ENCODE data around the gene SSNA1.

SSNA1 gene

DNA sequence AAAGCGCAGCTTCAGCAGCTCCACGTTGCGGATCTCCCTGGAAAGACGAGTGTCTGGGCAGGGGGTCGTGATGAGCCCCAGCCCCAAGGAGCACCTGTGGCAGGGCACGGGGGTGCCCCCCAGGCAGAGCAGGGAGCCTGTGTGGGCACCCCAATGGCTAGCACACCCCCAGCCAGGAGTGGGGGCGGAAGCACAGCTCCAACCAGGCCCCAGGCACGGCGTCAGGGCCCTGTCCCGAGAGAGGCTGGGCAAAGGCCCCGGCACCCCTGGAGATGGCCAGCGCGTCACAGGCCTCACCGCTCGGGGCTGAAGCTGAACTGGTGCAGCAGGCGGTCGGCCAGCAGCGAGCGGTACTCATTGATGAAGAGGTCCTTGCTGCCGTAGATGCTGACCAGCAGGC lies 8.0 kb upstream of the SSNA1 start:
- Mint-ChIP-seq H3K27me3 (no peaks in the 10 kb centered on the region), H3K27ac (no peak overlapping the region), H3K4me1 (peaks cover 12% of the 10 kb centered on the region), H3K9me3 (no peaks in the 10 kb centered on the region), H3K36me3 (peaks cover 29% of the 10 kb centered on the region), H3K4me3 (no peak overlapping the region)
- no peak for DNase-seq (ENCODE audit: low spot score in 2 of 2)
- ATAC-seq (ENCODE audit: low read depth): no peak

DNA sequence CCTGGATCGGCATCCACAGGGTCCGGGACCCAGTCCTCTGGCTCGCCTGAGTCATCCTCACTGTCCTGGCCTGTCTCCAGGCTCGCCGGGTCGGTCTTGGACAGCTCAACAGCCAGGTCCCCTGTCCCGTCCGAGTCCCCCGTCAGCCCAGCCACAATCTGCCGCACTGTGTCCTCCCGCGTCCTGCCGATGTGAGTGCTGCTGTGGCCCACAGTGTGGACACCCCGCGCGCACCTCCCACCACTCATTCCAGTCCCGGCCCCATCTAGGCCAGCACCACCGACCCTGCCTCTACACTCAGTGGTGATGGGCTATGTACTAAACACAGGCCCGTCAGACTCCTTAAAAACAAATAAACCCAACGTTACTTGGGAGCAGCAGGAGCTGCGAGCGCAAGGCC lies 6.8 kb upstream of the SSNA1 start:
- no peaks in the 10 kb centered on the region for H3K9me3 Mint-ChIP-seq
- H3K4me3 Mint-ChIP-seq: no peak overlapping the region
- H3K4me1 Mint-ChIP-seq: peaks cover 6% of the 10 kb centered on the region
- peaks cover 29% of the 10 kb centered on the region for H3K36me3 Mint-ChIP-seq
- DNase-seq (ENCODE audit: low spot score in 2 of 2) (no peak), ATAC-seq (ENCODE audit: low read depth) (no peak)
- no peaks in the 10 kb centered on the region for H3K27me3 Mint-ChIP-seq
- H3K27ac Mint-ChIP-seq: no peak overlapping the region

DNA sequence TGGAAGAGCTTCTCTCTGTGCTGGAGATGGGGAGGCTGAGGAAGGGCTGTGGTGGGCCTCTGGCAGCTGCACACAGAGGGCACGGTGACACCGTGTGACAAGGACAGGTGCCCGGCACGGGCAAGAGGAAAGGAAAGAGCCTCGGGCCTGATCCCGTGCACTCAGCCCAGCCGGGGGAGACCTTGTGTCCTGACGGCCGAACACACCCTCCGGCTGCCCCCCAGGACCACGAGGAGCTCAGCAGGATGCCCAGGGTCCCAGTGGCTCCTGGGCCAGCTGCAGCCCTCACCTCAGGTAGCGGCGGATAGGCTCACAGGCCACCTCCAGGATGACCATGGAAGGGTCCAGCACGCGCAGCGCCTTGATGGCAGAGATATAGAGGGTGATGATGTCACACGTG lies 5.6 kb upstream of the SSNA1 start:
- Mint-ChIP-seq H3K9me3 (no peaks in the 10 kb centered on the region), H3K4me1 (peaks cover 13% of the 10 kb centered on the region), H3K4me3 (no peak overlapping the region)

DNA sequence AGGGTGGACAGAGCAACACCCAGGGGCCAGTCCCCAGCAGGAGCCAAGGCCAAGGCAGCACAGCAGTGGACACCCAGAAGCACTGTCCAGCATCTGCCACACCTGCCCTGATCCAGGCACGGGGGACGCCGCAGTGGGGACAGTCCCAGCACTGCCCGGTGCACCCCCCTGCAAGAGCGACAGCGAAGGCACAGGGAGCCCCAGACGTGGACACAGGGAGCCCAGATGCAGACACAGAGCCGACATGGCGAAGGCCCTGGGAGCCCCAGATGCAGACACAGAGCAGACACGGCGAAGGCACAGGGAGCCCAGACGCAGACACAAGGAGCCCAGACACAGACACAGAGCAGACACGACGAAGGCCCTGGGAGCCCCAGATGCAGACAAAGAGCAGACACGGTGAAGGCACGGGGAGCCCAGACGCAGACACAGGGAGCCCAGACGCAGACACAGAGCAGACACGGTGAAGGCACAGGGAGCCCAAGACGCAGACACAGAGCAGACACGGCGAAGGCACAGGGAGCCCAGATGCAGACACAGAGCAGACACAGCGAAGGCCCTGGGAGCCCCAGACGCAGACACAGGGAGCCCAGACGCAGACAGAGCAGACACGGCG lies 4.4 kb upstream of the SSNA1 start:
- Mint-ChIP-seq H3K27me3 (no peaks in the 10 kb centered on the region), H3K36me3 (peaks cover 23% of the 10 kb centered on the region), H3K4me3 (no peak overlapping the region), H3K9me3 (no peaks in the 10 kb centered on the region), H3K4me1 (peaks cover 15% of the 10 kb centered on the region), H3K27ac (no peak overlapping the region)
- ATAC-seq (ENCODE audit: low read depth) (no peak), DNase-seq (ENCODE audit: low spot score in 2 of 2) (no peak)

More for the DNA sequence above, 5.6 kb upstream of the SSNA1 start:
- no peak for ATAC-seq (ENCODE audit: low read depth)
- no peak for DNase-seq (ENCODE audit: low spot score in 2 of 2)
- no peaks in the 10 kb centered on the region for H3K27me3 Mint-ChIP-seq
- H3K36me3 Mint-ChIP-seq: peaks cover 24% of the 10 kb centered on the region
- H3K27ac Mint-ChIP-seq: no peak overlapping the region

DNA sequence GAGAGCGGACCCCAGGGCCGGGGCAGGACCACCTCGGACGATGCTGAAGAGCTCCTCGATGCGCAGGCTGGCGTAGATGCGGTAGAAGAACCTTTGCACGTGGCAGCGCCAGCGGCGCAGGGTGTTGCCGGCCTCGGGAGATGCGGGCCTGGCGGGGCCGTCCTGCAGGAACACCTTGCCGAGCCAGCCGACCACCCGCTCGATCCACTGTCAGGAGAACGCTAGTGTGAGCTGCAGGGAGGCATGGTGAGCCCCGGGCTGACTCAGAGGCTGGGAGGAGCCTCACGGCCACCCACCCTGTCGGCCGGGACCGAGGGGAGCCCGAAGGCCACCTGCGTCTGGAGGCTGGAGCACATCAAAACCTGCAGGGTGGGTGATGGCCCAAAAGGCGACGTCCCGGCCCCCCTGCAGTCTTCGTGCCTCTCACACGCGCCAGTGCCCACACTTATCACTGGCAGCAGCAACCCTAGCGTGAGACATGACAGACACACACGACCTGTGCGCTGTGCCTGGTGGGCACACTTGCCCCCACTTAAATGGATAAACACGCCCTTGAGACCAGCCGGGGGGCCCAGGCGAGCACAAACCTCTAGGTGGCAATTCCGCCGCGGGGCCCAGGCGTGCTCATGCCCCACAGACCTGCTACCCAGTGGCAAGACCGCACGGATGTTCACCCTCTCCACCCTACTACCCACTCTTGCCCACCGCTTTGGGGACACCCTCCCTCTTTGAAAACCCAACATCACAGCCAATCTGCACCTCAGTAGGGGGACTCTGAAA lies 3.4 kb upstream of the SSNA1 start:
- DNase-seq (ENCODE audit: low spot score in 2 of 2): no peak
- H3K9me3 Mint-ChIP-seq: no peaks in the 10 kb centered on the region
- ATAC-seq (ENCODE audit: low read depth): no peak
- no peaks in the 10 kb centered on the region for H3K27me3 Mint-ChIP-seq
- peaks cover 20% of the 10 kb centered on the region for H3K4me1 Mint-ChIP-seq
- no peak overlapping the region for H3K4me3 Mint-ChIP-seq
- H3K27ac Mint-ChIP-seq: no peak overlapping the region
- peaks cover 17% of the 10 kb centered on the region for H3K36me3 Mint-ChIP-seq

DNA sequence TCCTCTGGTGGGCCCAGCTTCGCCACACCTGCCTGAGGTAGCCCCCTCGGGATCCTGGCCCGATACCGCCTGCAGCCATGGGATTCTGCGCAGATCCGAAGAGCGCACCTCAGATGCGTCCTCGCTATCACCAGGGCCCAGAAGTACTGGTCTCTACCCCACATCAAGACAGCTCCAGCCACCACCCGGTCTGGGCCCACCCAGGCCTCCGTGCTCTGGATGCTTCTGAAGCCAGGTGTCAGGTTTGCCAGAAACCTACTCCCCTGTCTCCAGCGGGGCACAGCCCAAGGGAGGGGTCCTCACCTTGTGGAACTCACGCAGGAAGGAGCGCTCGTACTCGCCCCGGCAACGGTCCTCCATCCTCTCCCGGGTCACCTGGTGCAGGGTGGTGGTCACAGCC lies 2.6 kb upstream of the SSNA1 start:
- peaks cover 20% of the 10 kb centered on the region for H3K4me1 Mint-ChIP-seq
- no peak overlapping the region for H3K27ac Mint-ChIP-seq
- peaks cover 20% of the 10 kb centered on the region for H3K36me3 Mint-ChIP-seq
- ATAC-seq (ENCODE audit: low read depth) (no peak), DNase-seq (ENCODE audit: low spot score in 2 of 2) (no peak)
- no peaks in the 10 kb centered on the region for H3K9me3 Mint-ChIP-seq
- H3K27me3 Mint-ChIP-seq: no peaks in the 10 kb centered on the region
- H3K4me3 Mint-ChIP-seq: no peak overlapping the region

DNA sequence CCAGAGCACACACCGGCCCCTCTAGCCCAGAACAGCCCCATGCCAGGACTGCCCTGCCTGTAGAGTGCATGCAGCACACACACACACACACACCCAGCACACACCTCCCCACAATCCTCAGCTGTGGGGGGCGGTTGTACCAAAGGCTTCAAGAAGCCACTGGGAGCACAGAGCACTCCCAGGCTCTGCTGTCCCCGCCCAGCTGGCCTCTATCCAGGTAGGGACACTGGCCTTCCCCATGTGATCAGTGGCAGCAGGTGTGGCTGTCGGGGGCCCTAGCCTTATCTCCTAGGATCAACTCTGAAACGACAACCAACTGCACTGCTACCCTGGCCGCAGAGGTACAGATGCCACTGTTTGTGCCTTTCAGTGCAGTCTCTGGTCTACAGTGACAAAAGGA lies 2.1 kb upstream of the SSNA1 start:
- ATAC-seq (ENCODE audit: low read depth): no peak
- H3K27me3 Mint-ChIP-seq: no peaks in the 10 kb centered on the region
- H3K4me1 Mint-ChIP-seq: peaks cover 20% of the 10 kb centered on the region
- H3K27ac Mint-ChIP-seq: no peak overlapping the region
- H3K36me3 Mint-ChIP-seq: peaks cover 21% of the 10 kb centered on the region
- H3K9me3 Mint-ChIP-seq: no peaks in the 10 kb centered on the region
- H3K4me3 Mint-ChIP-seq: peak overlapping the region; percentile 95
- DNase-seq (ENCODE audit: low spot score in 2 of 2): no peak

DNA sequence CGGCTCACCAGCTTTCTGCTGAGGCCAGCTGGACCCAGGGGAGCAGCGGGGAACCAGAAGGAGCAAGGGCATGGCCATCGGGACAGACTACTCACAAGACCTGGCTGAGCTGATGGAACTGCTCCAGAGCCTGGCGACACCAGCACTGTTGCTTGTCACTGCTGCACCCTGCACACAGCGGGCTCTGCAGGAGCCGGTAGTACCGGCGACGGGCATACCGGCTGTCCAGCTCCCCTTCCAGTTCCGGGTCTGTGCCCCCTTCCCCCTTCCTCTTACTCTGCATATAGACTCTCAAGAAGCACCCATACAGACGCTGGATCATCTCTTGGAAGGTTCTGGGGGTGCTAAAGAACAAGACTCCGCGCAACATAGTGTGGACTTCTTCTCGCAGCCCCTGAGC lies 1.1 kb upstream of the SSNA1 start:
- Mint-ChIP-seq H3K36me3 (peaks cover 17% of the 10 kb centered on the region), H3K4me3 (peak overlapping the region; percentile 95), H3K27me3 (no peaks in the 10 kb centered on the region), H3K27ac (peak overlapping the region; percentile 98), H3K9me3 (no peaks in the 10 kb centered on the region), H3K4me1 (peaks cover 20% of the 10 kb centered on the region)
- ATAC-seq (ENCODE audit: low read depth) (no peak), DNase-seq (ENCODE audit: low spot score in 2 of 2) (no peak)

DNA sequence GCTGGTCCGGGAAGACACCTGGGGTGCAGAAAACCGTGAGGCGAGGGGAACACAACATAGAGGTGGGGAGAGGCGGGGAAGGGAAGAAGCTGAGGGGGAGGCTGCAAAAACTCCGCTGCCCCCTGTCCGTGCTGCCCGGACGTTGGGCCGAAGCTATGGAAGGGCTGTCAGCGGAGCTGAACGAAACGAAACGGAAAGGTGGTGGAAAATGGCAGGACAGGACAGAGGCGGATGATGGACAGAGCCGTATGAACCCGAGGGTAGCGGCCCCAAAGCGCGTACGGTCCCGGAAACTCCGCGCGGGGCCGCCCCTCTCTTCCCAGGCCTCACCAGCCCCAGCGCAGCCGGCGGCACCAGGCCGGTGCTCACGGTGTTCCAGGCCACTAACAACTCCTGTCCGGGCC lies 388 bp upstream of the SSNA1 start:
- ATAC-seq (ENCODE audit: low read depth): peak; percentile 9
- peaks cover 20% of the 10 kb centered on the region for H3K4me1 Mint-ChIP-seq
- H3K4me3 Mint-ChIP-seq: peak overlapping the region; percentile 95
- peaks cover 17% of the 10 kb centered on the region for H3K36me3 Mint-ChIP-seq
- DNase-seq (ENCODE audit: low spot score in 2 of 2): no peak
- H3K9me3 Mint-ChIP-seq: no peaks in the 10 kb centered on the region
- no peaks in the 10 kb centered on the region for H3K27me3 Mint-ChIP-seq
- peak overlapping the region; percentile 98 for H3K27ac Mint-ChIP-seq

DNA sequence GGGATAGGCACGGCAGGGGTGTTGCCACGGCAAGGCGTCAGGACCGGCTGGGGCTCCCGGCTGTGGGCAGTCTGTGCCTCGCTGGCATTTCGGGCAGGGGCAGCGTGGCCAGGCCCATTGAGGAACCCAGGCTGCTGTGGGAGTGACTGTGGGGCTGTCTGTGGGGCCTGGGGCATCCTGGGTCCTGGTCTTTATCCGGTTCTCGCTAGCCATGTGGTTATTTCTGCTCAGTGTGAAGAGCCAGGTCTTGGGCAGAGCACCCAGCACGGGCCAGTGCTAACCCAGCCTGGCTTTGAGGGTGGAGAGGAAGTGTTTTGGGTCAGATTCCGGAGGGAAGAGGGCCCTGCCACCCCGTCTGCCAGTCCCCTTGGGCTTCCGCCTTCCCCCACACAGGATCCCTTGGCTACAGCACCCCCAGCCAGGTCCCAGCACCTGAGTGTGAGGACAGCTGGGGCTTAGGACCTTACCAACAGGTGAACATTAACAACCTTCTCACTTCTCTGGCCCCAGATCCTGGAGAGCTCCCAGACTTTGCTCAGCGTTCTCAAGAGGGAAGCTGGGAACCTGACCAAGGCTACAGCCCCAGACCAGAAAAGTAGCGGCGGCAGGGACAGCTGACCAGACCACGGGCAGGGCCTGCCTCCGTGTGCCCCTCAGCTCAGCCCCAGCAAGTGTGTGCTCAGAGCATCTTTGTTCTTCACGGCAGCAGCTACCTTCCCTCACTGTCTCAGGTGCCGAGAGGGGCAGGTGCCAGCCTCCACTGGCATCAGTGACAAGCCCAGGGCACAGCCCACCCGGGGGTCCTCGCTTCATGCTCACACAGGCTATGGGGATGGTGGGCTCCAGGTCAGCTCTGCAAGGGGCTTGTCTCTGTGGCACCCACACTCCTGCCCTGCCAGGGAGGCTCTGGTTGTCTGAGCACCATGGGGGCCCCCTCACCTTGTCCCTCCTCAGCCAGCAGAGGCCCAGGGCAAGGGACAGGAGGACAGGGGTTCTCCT lies 1.1 kb downstream of the SSNA1 start:
- Mint-ChIP-seq H3K27ac (peak overlapping the region; percentile 98), H3K36me3 (peaks cover 6% of the 10 kb centered on the region), H3K4me3 (peak overlapping the region; percentile 89), H3K9me3 (no peaks in the 10 kb centered on the region), H3K27me3 (no peaks in the 10 kb centered on the region), H3K4me1 (peaks cover 14% of the 10 kb centered on the region)
- ATAC-seq (ENCODE audit: low read depth): no peak
- DNase-seq (ENCODE audit: low spot score in 2 of 2): no peak

DNA sequence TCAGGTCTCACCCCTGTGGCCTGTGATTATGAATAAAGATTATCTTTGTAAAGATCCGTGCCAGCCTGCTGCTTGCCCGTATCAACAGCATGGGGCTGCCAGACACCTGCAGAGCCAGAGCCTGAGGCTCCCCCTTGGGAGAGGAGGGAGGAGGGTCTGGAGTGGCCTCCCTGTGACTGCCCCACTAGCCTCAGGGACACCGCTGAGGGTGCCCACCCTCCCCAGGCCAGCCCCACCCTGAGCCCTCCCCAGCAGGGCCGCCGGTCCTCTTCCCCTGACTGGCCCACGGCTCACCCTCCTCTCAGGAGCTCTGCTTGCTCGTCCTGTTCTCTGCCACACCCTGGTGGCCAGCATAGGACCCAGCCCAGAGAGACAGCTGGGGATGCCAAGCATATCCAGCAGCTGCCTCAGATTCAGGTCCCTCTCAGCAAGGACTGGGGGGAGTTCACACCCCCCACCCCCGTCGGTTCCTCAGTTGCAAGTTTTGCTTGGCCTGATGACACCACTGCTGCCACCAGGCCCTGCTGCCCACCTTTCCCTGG lies 1.9 kb downstream of the SSNA1 start:
- ATAC-seq (ENCODE audit: low read depth) (no peak), DNase-seq (ENCODE audit: low spot score in 2 of 2) (no peak)
- Mint-ChIP-seq H3K4me3 (peak overlapping the region; percentile 47), H3K4me1 (peaks cover 16% of the 10 kb centered on the region), H3K27ac (peak overlapping the region; percentile 82), H3K36me3 (peaks cover 4% of the 10 kb centered on the region), H3K9me3 (no peaks in the 10 kb centered on the region), H3K27me3 (no peaks in the 10 kb centered on the region)

DNA sequence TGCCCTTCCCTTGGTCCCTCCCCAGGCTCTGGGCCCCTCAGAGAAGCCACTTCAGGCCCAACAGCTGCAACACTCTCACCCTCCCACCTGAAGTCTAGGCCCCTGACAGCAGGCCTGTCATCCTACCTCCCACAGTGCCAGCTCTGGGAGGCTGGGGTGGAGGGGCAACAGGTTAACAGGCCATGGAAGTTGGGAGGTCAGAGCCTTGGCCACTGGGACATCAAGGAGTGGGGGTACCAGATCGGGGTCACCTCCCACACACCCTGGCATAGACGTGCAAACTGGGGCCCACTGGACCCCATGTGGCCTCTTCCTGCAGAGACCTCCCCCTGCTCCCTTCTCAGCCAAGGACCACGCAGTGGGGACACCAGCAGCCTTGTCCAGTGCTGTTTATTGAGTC lies 2.8 kb downstream of the SSNA1 start:
- ATAC-seq (ENCODE audit: low read depth) (no peak), DNase-seq (ENCODE audit: low spot score in 2 of 2) (no peak)
- H3K4me1 Mint-ChIP-seq: peaks cover 16% of the 10 kb centered on the region
- H3K27ac Mint-ChIP-seq: no peak overlapping the region
- H3K9me3 Mint-ChIP-seq: no peaks in the 10 kb centered on the region
- peaks cover 4% of the 10 kb centered on the region for H3K36me3 Mint-ChIP-seq
- peak overlapping the region; percentile 47 for H3K4me3 Mint-ChIP-seq
- H3K27me3 Mint-ChIP-seq: no peaks in the 10 kb centered on the region

DNA sequence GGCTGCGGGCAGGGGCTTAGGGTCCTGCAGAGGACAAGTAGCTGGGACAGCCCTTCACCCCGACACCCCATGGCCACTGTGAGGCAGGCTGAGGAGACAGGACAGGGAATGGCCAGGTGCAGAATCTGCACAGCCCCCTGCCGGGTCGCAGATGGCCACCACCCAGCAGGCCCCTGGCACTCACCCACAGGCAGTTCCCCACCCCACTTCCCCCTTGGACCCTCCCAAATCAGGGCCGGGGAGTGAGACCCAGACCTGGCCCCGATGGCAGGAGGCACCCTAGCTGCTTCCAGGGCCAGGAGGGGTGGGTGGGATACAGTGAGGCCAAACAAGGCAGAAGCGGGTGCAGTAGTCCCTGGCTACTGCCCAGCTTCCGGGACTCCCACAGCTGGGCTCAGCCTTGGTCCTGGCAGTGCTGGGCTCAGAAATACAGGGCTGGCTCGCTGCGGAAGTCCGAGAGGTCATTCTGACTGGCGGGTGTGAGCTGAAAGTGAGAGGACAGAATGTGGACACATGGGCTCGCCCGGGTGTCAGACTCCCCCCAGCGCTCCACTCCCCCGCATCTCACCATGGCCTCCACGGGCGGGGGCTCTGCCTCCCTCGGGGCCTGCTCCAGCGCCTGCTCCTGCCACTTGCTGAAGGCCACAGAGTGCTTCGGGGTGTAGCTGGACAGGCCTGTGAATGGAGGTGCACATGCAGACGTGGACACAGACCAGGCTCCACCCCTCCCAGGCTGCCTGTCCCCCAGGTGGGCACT lies 3.4 kb downstream of the SSNA1 start:
- H3K27me3 Mint-ChIP-seq: no peaks in the 10 kb centered on the region
- H3K4me3 Mint-ChIP-seq: no peak overlapping the region
- no peak overlapping the region for H3K27ac Mint-ChIP-seq
- no peaks in the 10 kb centered on the region for H3K9me3 Mint-ChIP-seq
- peaks cover 14% of the 10 kb centered on the region for H3K4me1 Mint-ChIP-seq
- ATAC-seq (ENCODE audit: low read depth): no peak
- DNase-seq (ENCODE audit: low spot score in 2 of 2): no peak
- H3K36me3 Mint-ChIP-seq: peaks cover 4% of the 10 kb centered on the region

Measured in memory B cell (primary cell).